H9 (cell line): Measurements from ENCODE around the gene CFAP410. TPM values are rescaled to one million over a fixed set of nuclear protein-coding genes. Genes with fewer than 3 reads are reported as not detected.

Experiments used
- DNase-seq: peaks from one replicate; pipeline ENCODE4 v3.0.0-alpha.2; 2017
- H2AFZ ChIP-seq: one replicate; pipeline ENCODE4 v1.6.1; 2013; ENCODE audit warnings: mild to moderate bottlenecking, low read length, control low read depth, moderate library complexity
- H2AK5ac ChIP-seq: 2 replicates; pipeline ENCODE4 v1.6.1; 2013; ENCODE audit warnings: low read length, control low read depth, mixed read lengths; ENCODE audit not compliant: insufficient read length
- H2BK120ac ChIP-seq: one replicate; pipeline ENCODE4 v1.6.1; 2013; ENCODE audit warnings: low read depth, mild to moderate bottlenecking, low read length, control low read depth, inconsistent platforms; ENCODE audit not compliant: poor library complexity, severe bottlenecking
- H2BK12ac ChIP-seq: 2 replicates; pipeline ENCODE4 v1.6.1; 2013; ENCODE audit warnings: low read length, control low read depth, mixed read lengths, low read depth; ENCODE audit not compliant: insufficient read length
- H2BK15ac ChIP-seq: 2 replicates; pipeline ENCODE4 v1.6.1; 2013; ENCODE audit warnings: low read depth, low read length, control low read depth
- H2BK20ac ChIP-seq: one replicate; pipeline ENCODE4 v1.6.1; 2013; ENCODE audit warnings: low read depth, mild to moderate bottlenecking, low read length, control low read depth, inconsistent platforms; ENCODE audit not compliant: poor library complexity, severe bottlenecking
- H2BK5ac ChIP-seq: 2 replicates; pipeline ENCODE4 v1.6.1; 2013; ENCODE audit warnings: low read length, control low read depth, mixed read lengths; ENCODE audit not compliant: insufficient read length
- H3K14ac ChIP-seq: 2 replicates; pipeline ENCODE4 v1.6.1; 2013; ENCODE audit warnings: low read length, control low read depth; ENCODE audit not compliant: insufficient read depth
- H3K18ac ChIP-seq: 2 replicates; pipeline ENCODE4 v1.6.1; 2013; ENCODE audit warnings: low read depth, mild to moderate bottlenecking, mixed read lengths, low read length, control low read depth; ENCODE audit not compliant: insufficient read length
- H3K23ac ChIP-seq: 2 replicates; pipeline ENCODE4 v1.6.1; 2013; ENCODE audit warnings: low read length, control low read depth, mixed read lengths, low read depth; ENCODE audit not compliant: insufficient read length
- H3K23me2 ChIP-seq: 2 replicates; pipeline ENCODE4 v1.6.1; 2013; ENCODE audit warnings: low read depth, mild to moderate bottlenecking, mixed read lengths, low read length, control low read depth; ENCODE audit not compliant: insufficient read length, poor library complexity, severe bottlenecking
- H3K27ac ChIP-seq: 2 replicates; pipeline ENCODE4 v1.5.1; 2013; ENCODE audit warnings: low read length, control low read depth, mixed read lengths, low read depth; ENCODE audit not compliant: insufficient read length
- H3K27me3 ChIP-seq: 2 replicates; pipeline ENCODE4 v1.6.1; 2013; ENCODE audit warnings: low read length, control low read depth, inconsistent platforms; ENCODE audit not compliant: insufficient read depth
- H3K4ac ChIP-seq: 2 replicates; pipeline ENCODE4 v1.6.1; 2013; ENCODE audit warnings: low read depth, mild to moderate bottlenecking, control low read depth, inconsistent platforms, low read length, moderate library complexity
- H3K4me1 ChIP-seq: 2 replicates; pipeline ENCODE4 v1.6.1; 2013; ENCODE audit warnings: low read length, control low read depth, inconsistent platforms; ENCODE audit not compliant: insufficient read depth
- H3K4me2 ChIP-seq: 2 replicates; pipeline ENCODE4 v1.6.1; 2013; ENCODE audit warnings: low read length, control low read depth, mixed read lengths; ENCODE audit not compliant: insufficient read length, insufficient read depth
- H3K56ac ChIP-seq: 2 replicates; pipeline ENCODE4 v1.6.1; 2013; ENCODE audit warnings: low read depth, mild to moderate bottlenecking, mixed read lengths, low read length, control low read depth; ENCODE audit not compliant: insufficient read length
- H3K79me1 ChIP-seq: 2 replicates; pipeline ENCODE4 v1.6.1; 2013; ENCODE audit warnings: low read depth, mild to moderate bottlenecking, moderate library complexity, low read length, control low read depth, inconsistent platforms; ENCODE audit not compliant: insufficient read depth, poor library complexity, severe bottlenecking
- H3K79me2 ChIP-seq: 2 replicates; pipeline ENCODE4 v1.6.1; 2013; ENCODE audit warnings: low read length, control low read depth, inconsistent platforms; ENCODE audit not compliant: insufficient read depth
- H3K9ac ChIP-seq: 2 replicates; pipeline ENCODE4 v1.6.1; 2013; ENCODE audit warnings: low read length, control low read depth, mixed read lengths; ENCODE audit not compliant: insufficient read length; ENCODE audit errors: extremely low read depth
- H3K9me3 ChIP-seq: one replicate; pipeline ENCODE4 v1.6.1; 2013; ENCODE audit warnings: low read depth, low read length, inconsistent platforms; ENCODE audit not compliant: control insufficient read depth
- H3T11ph ChIP-seq: one replicate; pipeline ENCODE4 v1.6.1; 2013; ENCODE audit warnings: mild to moderate bottlenecking, low read length, control low read depth, inconsistent platforms
- H4K20me1 ChIP-seq: one replicate; pipeline ENCODE4 v1.6.1; 2013; ENCODE audit not compliant: control insufficient read depth, insufficient read length, insufficient read depth
- H4K5ac ChIP-seq: 2 replicates; pipeline ENCODE4 v1.6.1; 2013; ENCODE audit warnings: low read depth, mild to moderate bottlenecking, mixed read lengths, low read length, control low read depth; ENCODE audit not compliant: insufficient read length
- H4K8ac ChIP-seq: replicated peaks from 2 replicates; pipeline ENCODE4 v1.6.1; 2013; ENCODE audit warnings: low read length, control low read depth, mixed read lengths, low read depth; ENCODE audit not compliant: insufficient read length
- H4K91ac ChIP-seq: 2 replicates; pipeline ENCODE4 v1.6.1; 2013; ENCODE audit warnings: low read depth, mild to moderate bottlenecking, moderate library complexity, mixed read lengths, low read length, control low read depth; ENCODE audit not compliant: insufficient read length
- H3K27ac Mint-ChIP-seq, 3 experiments: 2 replicates in 2 of 3; 3 replicates in 1 of 3; pipeline ENCODE4 v1.8.0; 2020 to 2021; ENCODE audit warnings: mixed read lengths in 3 of 3, mild to moderate bottlenecking in 1 of 3, moderate library complexity in 1 of 3
- H3K27me3 Mint-ChIP-seq: 2 replicates; pipeline ENCODE4 v1.8.0; 2021; ENCODE audit warnings: low read depth, mild to moderate bottlenecking, moderate library complexity, mixed read lengths
- H3K36me3 Mint-ChIP-seq, 3 experiments: 2 replicates in 2 of 3; 3 replicates in 1 of 3; pipeline ENCODE4 v1.8.0; 2020 to 2021; ENCODE audit warnings: low read depth in 3 of 3, mixed read lengths in 3 of 3; ENCODE audit not compliant: insufficient read depth in 1 of 3
- H3K4me1 Mint-ChIP-seq, 2 experiments: 2 replicates each; pipeline ENCODE4 v1.8.0; 2020; ENCODE audit warnings: mixed read lengths in 2 of 2
- H3K4me3 Mint-ChIP-seq, 2 experiments: 2 replicates in 1 of 2; 3 replicates in 1 of 2; pipeline ENCODE4 v1.8.0; 2020 to 2021; ENCODE audit warnings: mild to moderate bottlenecking in 2 of 2, mixed read lengths in 2 of 2, moderate library complexity in 1 of 2
- H3K9me3 Mint-ChIP-seq, 2 experiments: 2 replicates in 1 of 2; 3 replicates in 1 of 2; pipeline ENCODE4 v1.8.0; 2020; ENCODE audit warnings: mild to moderate bottlenecking in 2 of 2, mixed read lengths in 2 of 2, moderate library complexity in 1 of 2
- WGBS: extraction: QIAGEN DNeasy Blood & Tissue Kit; methylation state at CpG from one replicate; pipeline ENCODE4 v1.1.7; 2013; ENCODE audit warnings: missing lambda C conversion rate, low lambda C conversion rate, mixed read lengths; ENCODE audit not compliant: insufficient read length; ENCODE audit errors: extremely low coverage; 5-methylcytosine and 5-hydroxymethylcytosine counted together
- total RNA-seq: library from RNA; stranded (reverse); gene quantifications from 2 replicates; pipeline ENCODE4 v1.2.1, GENCODE V29; 2021
- TF ChIP-seq, protein P1 (sequence below): fragments of 200-600 bp; sonication (generic); conservative IDR thresholded peaks from 3 replicates; pipeline ENCODE4 v1.8.0; 2021; ENCODE audit warnings: antibody characterized with exemption, mild to moderate bottlenecking

Gene CFAP410
- total RNA-seq, 1 experiment from 2014 or later, result 17.0 TPM

DNA sequence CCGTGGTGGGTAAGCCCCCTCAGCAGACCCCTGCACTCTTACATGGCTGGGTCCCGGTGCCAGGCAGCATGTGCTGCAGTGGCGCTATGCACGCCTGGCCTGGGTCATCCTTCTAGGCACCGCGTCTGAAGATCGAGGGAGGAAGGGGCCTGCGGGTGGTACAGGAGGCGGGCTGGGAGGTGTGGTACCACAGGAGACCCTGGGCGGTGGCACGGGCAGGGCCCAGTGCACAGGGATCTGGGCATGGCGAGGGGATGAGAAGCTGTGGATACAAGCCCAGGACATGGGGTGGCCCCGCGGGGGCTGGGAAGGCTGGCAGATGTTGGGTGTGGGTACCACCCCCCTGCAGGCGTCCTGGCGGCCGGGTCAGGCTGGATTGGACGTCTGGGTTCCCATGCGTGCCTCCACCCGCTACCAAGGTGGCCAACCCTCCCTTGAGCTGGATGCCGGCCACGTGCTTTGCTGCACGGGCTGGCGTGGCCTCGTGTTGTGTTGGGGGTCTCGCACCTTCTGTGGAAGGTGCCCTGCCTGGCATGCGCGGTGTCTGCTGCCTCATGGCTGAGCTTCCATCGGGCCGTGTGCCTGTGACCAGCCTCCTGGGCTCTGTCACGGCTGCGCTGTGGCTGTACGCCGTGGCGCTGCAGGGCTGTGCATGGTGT is 19.7 kb downstream of the CFAP410 start:
- Histone ChIP-seq H2BK120ac (no peak overlapping the region), H2BK12ac (no peak overlapping the region), H3K14ac (no peak overlapping the region), H3K9me3 (no peaks in the 10 kb centered on the region), H2AK5ac (no peak overlapping the region), H3K4me1 (no peaks in the 10 kb centered on the region), H2BK20ac (no peak overlapping the region), H3K27ac (no peak overlapping the region), H2BK5ac (no peak overlapping the region), H4K5ac (no peak overlapping the region), H3K23me2 (no peaks in the 10 kb centered on the region), H2AFZ (no peak overlapping the region), H3K9ac (no peak overlapping the region), H3K79me2 (no peaks in the 10 kb centered on the region), H4K20me1 (no peaks in the 10 kb centered on the region), H4K8ac (no peak overlapping the region), H3K4me2 (no peak overlapping the region), H3K79me1 (no peaks in the 10 kb centered on the region), H3K18ac (no peak overlapping the region), H3T11ph (no peak overlapping the region), H3K56ac (no peak overlapping the region), H3K4ac (no peak overlapping the region), H2BK15ac (no peak overlapping the region), H3K23ac (no peak overlapping the region), H3K27me3 (no peaks in the 10 kb centered on the region), H4K91ac (no peak overlapping the region)
- Mint-ChIP-seq H3K36me3 (peaks cover 3 to 20% (median 15%) of the 10 kb centered on the region in 3 experiments), H3K4me1 (no peaks in the 10 kb centered on the region), H3K9me3 (no peaks in the 10 kb centered on the region), H3K27ac (peak overlapping the region in 2 of 3 experiments; percentile 49 to 62; a peak in 2 of 7 replicates), H3K4me3 (no peak overlapping the region), H3K27me3 (no peaks in the 10 kb centered on the region)
- TF ChIP-seq, protein P1, sequence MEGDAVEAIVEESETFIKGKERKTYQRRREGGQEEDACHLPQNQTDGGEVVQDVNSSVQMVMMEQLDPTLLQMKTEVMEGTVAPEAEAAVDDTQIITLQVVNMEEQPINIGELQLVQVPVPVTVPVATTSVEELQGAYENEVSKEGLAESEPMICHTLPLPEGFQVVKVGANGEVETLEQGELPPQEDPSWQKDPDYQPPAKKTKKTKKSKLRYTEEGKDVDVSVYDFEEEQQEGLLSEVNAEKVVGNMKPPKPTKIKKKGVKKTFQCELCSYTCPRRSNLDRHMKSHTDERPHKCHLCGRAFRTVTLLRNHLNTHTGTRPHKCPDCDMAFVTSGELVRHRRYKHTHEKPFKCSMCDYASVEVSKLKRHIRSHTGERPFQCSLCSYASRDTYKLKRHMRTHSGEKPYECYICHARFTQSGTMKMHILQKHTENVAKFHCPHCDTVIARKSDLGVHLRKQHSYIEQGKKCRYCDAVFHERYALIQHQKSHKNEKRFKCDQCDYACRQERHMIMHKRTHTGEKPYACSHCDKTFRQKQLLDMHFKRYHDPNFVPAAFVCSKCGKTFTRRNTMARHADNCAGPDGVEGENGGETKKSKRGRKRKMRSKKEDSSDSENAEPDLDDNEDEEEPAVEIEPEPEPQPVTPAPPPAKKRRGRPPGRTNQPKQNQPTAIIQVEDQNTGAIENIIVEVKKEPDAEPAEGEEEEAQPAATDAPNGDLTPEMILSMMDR, result no peak
- WGBS, result no CpG with 5 or more reads among the region's 35 CpGs
- no peak for DNase-seq
